Measurements from ENCODE around the gene KRTAP24-1.

Gene KRTAP24-1

DNA sequence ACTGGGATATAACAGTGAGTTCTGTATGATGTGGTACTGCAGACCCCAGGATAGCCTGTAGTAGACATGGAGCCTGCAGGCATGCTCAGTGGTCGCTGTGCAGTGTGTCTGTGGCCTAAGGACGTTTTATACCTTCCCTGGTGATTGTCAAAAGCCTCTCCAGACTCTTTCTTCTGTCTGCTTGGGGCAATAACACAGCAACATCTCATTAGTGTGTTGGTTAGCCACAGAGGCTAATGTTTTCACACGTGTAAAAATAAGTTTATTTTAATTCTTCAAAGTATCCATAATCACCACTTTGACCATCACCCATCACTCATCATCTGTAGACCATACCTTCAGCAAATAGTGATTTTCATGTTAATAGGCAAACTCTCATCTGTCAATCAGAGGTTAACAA lies at the start of gene KRTAP24-1:
KRTAP24-1 (minus strand) TSS at position 101 of the 400 bp plus-strand sequence; CDS start at position 83, 18 bp downstream.
- no peaks in the 10 kb centered on the region for H3K9me3 ChIP-seq (replicated peaks in 1 of 11)
- no peaks in the 10 kb centered on the region for H4K20me1 ChIP-seq
- H3K27ac ChIP-seq: no peak within 1 kb of the TSS
- no peaks in the 10 kb centered on the region for H3K36me3 ChIP-seq
- H3K9ac ChIP-seq: no peak within 1 kb of the TSS
- no peaks in the 10 kb centered on the region for H3K4me1 ChIP-seq
- H3K4me3 ChIP-seq: no peak within 1 kb of the TSS
- no peak for TF ChIP-seq Cebpa-rat (IDR thresholded peaks at IDR 0.05)
- H3K27me3 ChIP-seq: no peaks in the 10 kb centered on the region
- H3K4me2 ChIP-seq: no peak within 1 kb of the TSS

- Histone ChIP-seq H4K20me1 (no peaks in the 10 kb centered on the region), H3K36me3 (no peaks in the 10 kb centered on the region), H3K27ac (no peak overlapping the region), H3K4me3 (no peak overlapping the region), H3K9me3 (replicated peaks in 1 of 11) (peaks cover 0 to 11% (median 3%) of the 10 kb centered on the region in 11 experiments; a peak in 4 of 22 replicates), H3K9ac (no peak overlapping the region), H3K27me3 (no peaks in the 10 kb centered on the region), H3K4me2 (no peak overlapping the region), H3K4me1 (no peaks in the 10 kb centered on the region)
- no peak for TF ChIP-seq Cebpa-rat (IDR thresholded peaks at IDR 0.05)
Observed at GRCh38 chr21:30329203-30329875, 46.6 kb upstream of the KRTAP24-1 start.

DNA sequence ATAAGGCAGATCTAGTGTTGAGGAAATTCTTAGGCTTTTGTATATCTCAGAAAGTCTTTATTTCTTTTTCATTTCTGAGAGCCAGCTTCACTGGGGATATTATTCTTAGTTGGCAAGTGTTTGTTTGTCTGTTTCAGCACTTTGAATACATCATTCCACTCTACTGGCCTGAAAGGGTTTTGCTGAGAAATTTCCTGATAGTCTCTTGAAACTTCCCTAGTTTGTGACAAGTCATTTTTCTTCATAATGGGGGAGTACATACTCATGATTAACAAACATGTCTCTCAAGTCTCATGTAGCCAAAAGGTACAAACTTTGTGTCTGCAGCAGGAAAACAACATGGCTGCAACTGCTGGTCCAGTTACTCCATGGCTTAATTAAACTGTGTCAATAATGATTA lies 43.6 kb upstream of the KRTAP24-1 start:
- Histone ChIP-seq H3K27me3 (no peaks in the 10 kb centered on the region), H3K9ac (no peak overlapping the region), H3K9me3 (replicated peaks in 1 of 11) (peaks cover 0 to 11% (median 3%) of the 10 kb centered on the region in 11 experiments; a peak in 4 of 22 replicates), H4K20me1 (no peaks in the 10 kb centered on the region), H3K4me3 (no peak overlapping the region), H3K4me1 (no peaks in the 10 kb centered on the region), H3K36me3 (no peaks in the 10 kb centered on the region), H3K27ac (no peak overlapping the region), H3K4me2 (no peak overlapping the region)
- no peak for TF ChIP-seq Cebpa-rat (IDR thresholded peaks at IDR 0.05)

GRCh38 chr21:30320215-30320614 lies 37.5 kb upstream of the KRTAP24-1 start, which contains the start of gene KRTAP26-1:
Gene KRTAP26-1 (minus strand): TSS chr21:30320315. CDS start chr21:30320035, 280 bp downstream.
- no peak within 1 kb of the TSS for H3K4me3 ChIP-seq
- no peak within 1 kb of the TSS for H3K9ac ChIP-seq
- H3K4me2 ChIP-seq: no peak within 1 kb of the TSS
- no peak for TF ChIP-seq Cebpa-rat (IDR thresholded peaks at IDR 0.05)
- H3K9me3 ChIP-seq (replicated peaks in 1 of 11): no peaks in the 10 kb centered on the region
- H3K36me3 ChIP-seq: no peaks in the 10 kb centered on the region
- H3K27ac ChIP-seq: no peak within 1 kb of the TSS; a peak in 1 of 22 replicates
- no peaks in the 10 kb centered on the region for H3K27me3 ChIP-seq
- no peaks in the 10 kb centered on the region for H3K4me1 ChIP-seq
- H4K20me1 ChIP-seq: no peaks in the 10 kb centered on the region

DNA sequence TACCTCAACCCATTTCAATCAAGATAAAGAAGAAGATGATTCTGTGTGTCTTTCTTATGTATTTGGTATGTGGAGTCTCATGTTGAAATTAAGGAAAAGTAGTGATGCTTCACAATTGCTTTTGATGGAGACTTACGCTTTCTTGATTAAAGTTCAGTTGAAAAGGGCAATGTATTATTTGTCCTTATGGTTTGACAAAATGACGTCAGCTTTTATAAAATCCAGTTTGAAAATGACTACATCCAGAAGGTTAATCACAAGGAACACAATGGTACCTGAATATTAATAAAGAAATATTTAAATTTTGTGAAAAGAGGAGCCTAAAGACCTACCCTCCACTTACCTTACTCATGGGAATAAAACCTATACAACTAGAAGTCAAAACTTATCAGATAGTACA lies 33.0 kb upstream of the KRTAP24-1 start:
- Histone ChIP-seq H4K20me1 (no peaks in the 10 kb centered on the region), H3K36me3 (no peaks in the 10 kb centered on the region), H3K27ac (no peak overlapping the region), H3K4me2 (no peak overlapping the region), H3K9ac (no peak overlapping the region), H3K27me3 (no peaks in the 10 kb centered on the region), H3K9me3 (replicated peaks in 1 of 11) (no peaks in the 10 kb centered on the region), H3K4me3 (no peak overlapping the region), H3K4me1 (no peaks in the 10 kb centered on the region)
- no peak for TF ChIP-seq Cebpa-rat (IDR thresholded peaks at IDR 0.05)

DNA sequence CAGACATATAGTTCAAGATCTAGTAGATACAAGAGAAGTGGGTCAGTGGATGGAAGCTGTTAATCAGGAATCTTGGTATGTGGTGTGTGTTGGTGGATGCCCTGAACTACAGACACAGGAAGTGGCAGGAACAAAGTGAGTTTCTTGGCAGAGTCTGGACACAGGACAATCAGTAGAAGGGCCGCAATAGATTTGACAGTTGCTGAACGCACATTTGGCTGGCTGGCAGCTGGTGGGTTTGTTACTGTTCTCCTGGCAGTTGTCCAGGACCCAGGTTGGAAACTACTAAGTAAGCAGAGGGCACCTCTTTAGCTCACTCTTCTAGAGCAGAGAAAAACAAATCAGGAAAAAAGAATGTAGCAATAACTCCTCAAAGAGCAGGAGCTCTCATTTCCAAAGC lies 24.1 kb upstream of the KRTAP24-1 start:
- Histone ChIP-seq H3K36me3 (no peaks in the 10 kb centered on the region), H3K27me3 (no peaks in the 10 kb centered on the region), H3K9ac (no peak overlapping the region), H3K9me3 (replicated peaks in 1 of 11) (no peaks in the 10 kb centered on the region), H3K4me3 (no peak overlapping the region), H3K4me1 (no peaks in the 10 kb centered on the region), H3K27ac (no peak overlapping the region), H4K20me1 (no peaks in the 10 kb centered on the region), H3K4me2 (no peak overlapping the region)
- no peak for TF ChIP-seq Cebpa-rat (IDR thresholded peaks at IDR 0.05)

DNA sequence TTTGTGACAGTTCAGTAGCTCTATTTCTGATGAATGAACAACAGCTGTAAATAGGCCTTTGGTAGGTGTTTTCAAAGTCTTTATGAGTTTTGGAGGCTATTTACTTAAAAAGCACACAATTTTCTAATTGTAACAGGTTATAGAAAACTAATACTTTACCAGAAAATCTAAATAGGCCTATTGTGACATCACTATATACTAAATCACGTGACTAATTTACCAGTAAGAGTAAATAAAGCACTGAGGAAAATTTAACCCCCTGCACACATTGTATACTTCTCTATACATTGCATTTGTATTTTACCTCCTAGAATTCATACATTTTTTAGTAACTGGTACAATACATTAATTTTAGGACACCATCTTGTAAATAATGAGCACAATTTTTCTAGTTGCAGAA lies 22.4 kb upstream of the KRTAP24-1 start:
- no peaks in the 10 kb centered on the region for H3K4me1 ChIP-seq
- no peak for TF ChIP-seq Cebpa-rat (IDR thresholded peaks at IDR 0.05)
- no peaks in the 10 kb centered on the region for H3K36me3 ChIP-seq
- H3K27me3 ChIP-seq: no peaks in the 10 kb centered on the region
- H3K27ac ChIP-seq: no peak overlapping the region
- no peak overlapping the region for H3K4me2 ChIP-seq
- H3K9ac ChIP-seq: no peak overlapping the region
- no peaks in the 10 kb centered on the region for H4K20me1 ChIP-seq
- H3K4me3 ChIP-seq: no peak overlapping the region
- peaks cover 0 to 5% (median 0%) of the 10 kb centered on the region in 11 experiments; a peak in 1 of 22 replicates for H3K9me3 ChIP-seq (replicated peaks in 1 of 11)

DNA sequence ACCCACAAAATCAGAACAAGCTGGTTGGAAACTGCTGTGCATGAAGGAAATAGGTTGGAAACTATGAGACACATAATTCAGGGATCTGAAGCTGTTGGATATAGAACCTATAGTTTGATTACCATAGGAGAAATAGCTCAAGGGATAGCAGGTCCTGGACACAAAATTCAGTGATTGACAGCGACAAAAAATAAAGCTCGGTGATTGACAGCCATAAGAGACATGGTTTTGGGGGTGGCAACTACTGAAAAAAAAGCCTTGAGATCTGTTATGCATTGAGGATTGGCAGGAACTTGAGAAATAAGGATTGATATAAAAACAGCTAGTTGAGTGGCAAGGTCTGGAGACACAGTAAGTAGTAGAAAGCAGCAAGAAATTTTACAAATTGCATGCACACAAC lies 6.5 kb upstream of the KRTAP24-1 start, which contains the start of gene KRTAP25-1:
KRTAP25-1 (minus strand) TSS at position 300 of the 400 bp plus-strand sequence; CDS start at position 276, 24 bp downstream.
- H3K9ac ChIP-seq: no peak within 1 kb of the TSS
- H3K27me3 ChIP-seq: no peaks in the 10 kb centered on the region
- H3K27ac ChIP-seq: no peak within 1 kb of the TSS
- no peak for TF ChIP-seq Cebpa-rat (IDR thresholded peaks at IDR 0.05)
- no peak within 1 kb of the TSS for H3K4me2 ChIP-seq
- H3K4me3 ChIP-seq: no peak within 1 kb of the TSS
- H3K4me1 ChIP-seq: peaks cover 0 to 5% (median 0%) of the 10 kb centered on the region in 10 experiments; a peak in 1 of 20 replicates
- H3K9me3 ChIP-seq (replicated peaks in 1 of 11): no peaks in the 10 kb centered on the region
- no peaks in the 10 kb centered on the region for H4K20me1 ChIP-seq
- H3K36me3 ChIP-seq: no peaks in the 10 kb centered on the region

GRCh38 chr21:30271611-30272010 lies 11.1 kb downstream of the KRTAP24-1 start:
- no peak for TF ChIP-seq Cebpa-rat (IDR thresholded peaks at IDR 0.05)
- Histone ChIP-seq H3K27me3 (no peaks in the 10 kb centered on the region), H3K4me3 (no peak overlapping the region), H3K9me3 (replicated peaks in 1 of 11) (peaks cover 0 to under 1% (median 0%) of the 10 kb centered on the region in 11 experiments; a peak in 1 of 22 replicates), H3K4me2 (no peak overlapping the region), H3K27ac (no peak overlapping the region), H3K4me1 (no peaks in the 10 kb centered on the region), H4K20me1 (no peaks in the 10 kb centered on the region), H3K9ac (no peak overlapping the region), H3K36me3 (no peaks in the 10 kb centered on the region)

GRCh38 chr21:30271156-30271555 lies 11.6 kb downstream of the KRTAP24-1 start:
- no peaks in the 10 kb centered on the region for H3K4me1 ChIP-seq
- H3K9ac ChIP-seq: no peak overlapping the region
- no peaks in the 10 kb centered on the region for H3K36me3 ChIP-seq
- no peak for TF ChIP-seq Cebpa-rat (IDR thresholded peaks at IDR 0.05)
- H3K27me3 ChIP-seq: no peaks in the 10 kb centered on the region
- H3K9me3 ChIP-seq (replicated peaks in 1 of 11): peaks cover 0 to 5% (median 1%) of the 10 kb centered on the region in 11 experiments; a peak in 8 of 22 replicates
- no peak overlapping the region for H3K27ac ChIP-seq
- H3K4me3 ChIP-seq: no peak overlapping the region
- H4K20me1 ChIP-seq: no peaks in the 10 kb centered on the region
- no peak overlapping the region for H3K4me2 ChIP-seq

Data from BLaER1 treated with 17β-estradiol and CSF1 and Interleukin-3, amounts not matched to agents 10 nM and 100 nM (cell line).